DMS 273 treated with DMSO at 0.1 percent for 48 hours (cell line): ENCODE data around the gene WDR87.

Experiments
- DNase-seq: peaks from one replicate; lab custom pipeline; 2025; lab: John Stamatoyannopoulos, UW

The WDR87 gene

GRCh38 chr19:37905946-37906868 is at the start of gene WDR87:
Gene WDR87, minus strand, starts transcription at chr19:37906594. Its CDS starts 8,355 bp downstream, at chr19:37898239.
- DNase-seq, result no peak

GRCh38 chr19:37955986-37956385 is 49.6 kb upstream of the WDR87 start:
- no peak for DNase-seq

GRCh38 chr19:37954421-37954874 is 48.1 kb upstream of the WDR87 start:
- DNase-seq, result no peak

- no peak for DNase-seq
Measured at GRCh38 chr19:37953918-37954303, 47.5 kb upstream of the WDR87 start.

- no peak for DNase-seq
Measured at GRCh38 chr19:37953171-37953917, 47.0 kb upstream of the WDR87 start.

- no peak for DNase-seq
Measured at GRCh38 chr19:37951816-37952210, 45.4 kb upstream of the WDR87 start.

- no peak for DNase-seq
Measured at GRCh38 chr19:37950471-37951175, 44.2 kb upstream of the WDR87 start.

GRCh38 chr19:37948362-37948761 is 42.0 kb upstream of the WDR87 start:
- DNase-seq, result no peak

GRCh38 chr19:37947778-37948177 is 41.4 kb upstream of the WDR87 start:
- no peak for DNase-seq

GRCh38 chr19:37946132-37946531 is 39.7 kb upstream of the WDR87 start:
- no peak for DNase-seq

- DNase-seq, result no peak
Measured at GRCh38 chr19:37943480-37943879, 37.1 kb upstream of the WDR87 start.

- DNase-seq, result no peak
Measured at GRCh38 chr19:37942516-37942902, 36.1 kb upstream of the WDR87 start.

GRCh38 chr19:37941782-37942515 is 35.6 kb upstream of the WDR87 start:
- DNase-seq, result no peak

- no peak for DNase-seq
Measured at GRCh38 chr19:37938353-37938752, 32.0 kb upstream of the WDR87 start.

- no peak for DNase-seq
Measured at GRCh38 chr19:37936886-37937285, 30.5 kb upstream of the WDR87 start.

GRCh38 chr19:37936166-37936565 is 29.8 kb upstream of the WDR87 start:
- no peak for DNase-seq

GRCh38 chr19:37935341-37935740 is 28.9 kb upstream of the WDR87 start:
- no peak for DNase-seq

GRCh38 chr19:37933937-37934358 is 27.6 kb upstream of the WDR87 start:
- no peak for DNase-seq

GRCh38 chr19:37932985-37933936 is 26.9 kb upstream of the WDR87 start:
- DNase-seq, result no peak

- DNase-seq, result peak; percentile 35
Measured at GRCh38 chr19:37931881-37932655, 25.7 kb upstream of the WDR87 start.
